Thyroid gland (tissue), 4 donors: ENCODE measurements around the gene DIP2B.

Experiments used
- POLR2A ChIP-seq, 2 donors: fragments of 450-650 bp; IDR thresholded peaks; one replicate each; pipeline ENCODE4 v1.6.1; 2017; ENCODE audit warnings: antibody characterized with exemption in 2 of 2, mild to moderate bottlenecking in 2 of 2, moderate library complexity in 1 of 2
- TF ChIP-seq, protein P1 (sequence below), 6 experiments: fragments of 200-600 bp in 3 of 6; fragments of 450-650 bp in 3 of 6; sonication (generic) in 3 of 6; IDR thresholded peaks; one replicate each; pipeline ENCODE4 v1.5.1; 2016 to 2019; ENCODE audit warnings: antibody characterized with exemption in 6 of 6, mild to moderate bottlenecking in 2 of 6, inconsistent platforms in 1 of 6, moderate library complexity in 1 of 6

DNA sequence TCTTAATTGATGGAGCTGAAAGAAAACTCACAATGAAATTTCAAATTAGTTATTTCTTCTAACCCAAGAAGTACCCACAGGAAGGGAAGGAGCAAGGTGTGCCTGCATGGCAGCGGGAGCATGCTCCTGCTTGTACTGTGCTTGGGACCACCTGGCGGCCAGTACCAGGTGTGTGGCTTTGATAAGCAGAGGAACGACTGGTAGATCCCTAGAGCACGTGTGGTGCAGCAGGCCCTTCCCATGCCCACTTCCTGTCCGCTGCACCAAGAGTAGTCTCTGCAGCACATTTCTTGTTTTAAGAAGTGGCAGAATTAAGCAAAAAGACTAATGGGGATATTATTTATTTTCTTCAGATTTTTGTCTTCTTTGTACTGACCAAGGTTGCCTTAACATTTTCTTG is 136.8 kb downstream of the DIP2B start:
- TF ChIP-seq, protein P1, sequence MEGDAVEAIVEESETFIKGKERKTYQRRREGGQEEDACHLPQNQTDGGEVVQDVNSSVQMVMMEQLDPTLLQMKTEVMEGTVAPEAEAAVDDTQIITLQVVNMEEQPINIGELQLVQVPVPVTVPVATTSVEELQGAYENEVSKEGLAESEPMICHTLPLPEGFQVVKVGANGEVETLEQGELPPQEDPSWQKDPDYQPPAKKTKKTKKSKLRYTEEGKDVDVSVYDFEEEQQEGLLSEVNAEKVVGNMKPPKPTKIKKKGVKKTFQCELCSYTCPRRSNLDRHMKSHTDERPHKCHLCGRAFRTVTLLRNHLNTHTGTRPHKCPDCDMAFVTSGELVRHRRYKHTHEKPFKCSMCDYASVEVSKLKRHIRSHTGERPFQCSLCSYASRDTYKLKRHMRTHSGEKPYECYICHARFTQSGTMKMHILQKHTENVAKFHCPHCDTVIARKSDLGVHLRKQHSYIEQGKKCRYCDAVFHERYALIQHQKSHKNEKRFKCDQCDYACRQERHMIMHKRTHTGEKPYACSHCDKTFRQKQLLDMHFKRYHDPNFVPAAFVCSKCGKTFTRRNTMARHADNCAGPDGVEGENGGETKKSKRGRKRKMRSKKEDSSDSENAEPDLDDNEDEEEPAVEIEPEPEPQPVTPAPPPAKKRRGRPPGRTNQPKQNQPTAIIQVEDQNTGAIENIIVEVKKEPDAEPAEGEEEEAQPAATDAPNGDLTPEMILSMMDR (IDR thresholded peaks at IDR 0.05), result no peak
- TF ChIP-seq POLR2A (IDR thresholded peaks at IDR 0.05), result no peak
